Measurements from ENCODE around the gene CENPM.

Gene CENPM, protein sequence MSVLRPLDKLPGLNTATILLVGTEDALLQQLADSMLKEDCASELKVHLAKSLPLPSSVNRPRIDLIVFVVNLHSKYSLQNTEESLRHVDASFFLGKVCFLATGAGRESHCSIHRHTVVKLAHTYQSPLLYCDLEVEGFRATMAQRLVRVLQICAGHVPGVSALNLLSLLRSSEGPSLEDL

GRCh38 chr22:41946629-41947423, at the start of gene CENPM:
Gene CENPM (minus strand): TSS chr22:41947152. CDS start chr22:41947076, 76 bp downstream.
- DNase-seq, result peak; percentile 91 to 97

GRCh38 chr22:41995211-41995610, 48.3 kb upstream of the CENPM start:
- DNase-seq, result no peak

DNA sequence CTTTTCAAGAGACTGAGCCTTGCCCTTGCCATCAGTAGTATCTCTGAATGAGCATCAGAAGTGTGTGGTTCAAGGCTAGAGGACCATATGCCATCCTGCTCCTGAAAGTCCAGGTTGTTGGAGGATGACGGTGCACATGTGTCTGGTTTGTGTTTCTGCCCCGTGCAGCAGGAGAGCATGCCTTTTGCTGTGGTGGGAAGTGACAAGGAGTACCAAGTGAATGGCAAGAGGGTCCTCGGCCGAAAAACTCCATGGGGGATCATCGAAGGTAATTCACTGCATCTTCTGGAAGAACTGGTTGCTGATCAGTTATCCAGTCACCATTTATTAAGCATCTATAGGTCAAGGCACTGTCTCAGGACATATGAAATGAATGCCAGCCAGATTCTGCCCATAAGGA, 45.5 kb upstream of the CENPM start:
- DNase-seq, result no peak

DNA sequence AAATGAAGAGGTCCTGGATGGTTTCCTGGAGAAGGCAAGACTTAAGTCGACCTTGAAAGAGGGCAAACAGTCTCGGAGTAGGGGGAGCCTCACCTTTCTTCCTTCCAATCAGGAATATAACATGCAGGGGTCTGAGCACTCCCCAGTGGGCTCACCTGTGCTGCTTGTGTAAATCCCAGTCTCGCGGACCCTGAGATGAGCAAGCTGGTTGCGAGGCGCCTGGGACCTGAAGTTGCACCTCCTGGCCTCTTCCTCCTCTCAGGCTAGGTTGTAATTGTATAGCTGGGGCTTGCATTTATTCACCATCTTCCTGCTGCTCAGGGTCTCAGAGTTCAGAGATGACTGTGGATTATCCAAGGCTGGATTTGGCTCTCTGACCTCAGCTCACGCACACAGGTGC, 44.2 kb upstream of the CENPM start:
- no peak for DNase-seq

DNA sequence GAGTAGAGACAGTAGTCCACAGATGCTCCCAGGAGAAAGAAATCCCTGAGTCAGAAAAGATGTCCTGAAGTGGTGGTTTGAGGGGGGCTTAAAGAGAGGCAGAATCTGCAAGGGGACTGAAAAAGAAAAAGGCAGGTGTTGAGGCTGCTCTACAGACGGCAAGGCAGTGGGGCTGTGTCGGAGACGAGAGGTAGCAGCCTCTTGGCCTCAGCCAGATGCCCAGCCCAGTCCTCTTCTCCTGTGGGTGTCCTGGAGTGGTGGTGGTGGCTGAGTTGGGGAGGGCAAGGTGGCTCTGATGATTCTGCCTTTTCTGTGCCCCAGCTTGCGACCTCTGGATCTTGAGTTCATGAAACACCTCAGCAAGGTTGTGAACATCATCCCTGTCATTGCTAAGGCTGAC, 42.3 kb upstream of the CENPM start:
- no peak for DNase-seq

GRCh38 chr22:41987276-41987675, 40.3 kb upstream of the CENPM start:
- DNase-seq, result no peak

DNA sequence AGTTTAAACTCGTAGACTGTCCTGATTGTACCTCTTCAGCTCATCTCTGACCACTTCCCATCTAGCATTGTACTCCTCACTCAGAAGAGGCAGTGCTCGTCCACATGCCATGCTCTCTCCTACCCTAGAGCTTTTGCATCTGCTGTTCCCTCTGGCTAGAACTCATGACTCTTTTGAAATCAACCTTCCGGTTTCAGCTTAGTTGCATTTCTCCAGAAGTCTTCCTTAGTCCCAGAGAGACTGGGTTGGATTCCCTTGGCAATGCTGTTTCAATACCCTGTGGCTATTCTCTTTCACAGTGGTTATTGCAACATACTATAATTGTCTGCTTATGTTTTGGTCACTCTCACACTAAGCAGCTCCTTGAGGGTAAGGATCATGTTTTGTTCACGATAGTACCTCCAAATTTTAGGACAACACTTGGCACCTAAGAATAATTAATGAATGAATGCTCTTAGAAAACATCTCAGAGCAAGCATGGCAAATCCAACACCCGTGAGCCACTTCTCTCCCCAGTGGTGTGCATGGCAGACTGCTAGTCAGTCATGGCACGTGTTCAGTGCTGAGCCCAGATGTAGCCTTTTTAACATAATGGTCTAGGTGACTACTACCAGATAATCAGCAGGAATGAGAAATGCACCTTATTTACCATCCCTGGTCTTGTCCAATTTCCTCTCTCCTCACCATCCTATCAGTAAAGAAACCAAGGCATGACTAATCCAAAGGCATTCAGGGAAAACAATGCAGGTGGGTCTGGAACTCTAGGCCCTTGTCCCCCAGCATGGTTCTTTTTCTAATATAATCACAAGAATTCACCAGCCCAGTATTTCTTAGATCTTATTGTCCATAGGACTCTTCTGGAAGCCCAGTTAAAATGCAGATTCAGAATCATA, 36.8 kb upstream of the CENPM start:
- DNase-seq, result no peak

DNA sequence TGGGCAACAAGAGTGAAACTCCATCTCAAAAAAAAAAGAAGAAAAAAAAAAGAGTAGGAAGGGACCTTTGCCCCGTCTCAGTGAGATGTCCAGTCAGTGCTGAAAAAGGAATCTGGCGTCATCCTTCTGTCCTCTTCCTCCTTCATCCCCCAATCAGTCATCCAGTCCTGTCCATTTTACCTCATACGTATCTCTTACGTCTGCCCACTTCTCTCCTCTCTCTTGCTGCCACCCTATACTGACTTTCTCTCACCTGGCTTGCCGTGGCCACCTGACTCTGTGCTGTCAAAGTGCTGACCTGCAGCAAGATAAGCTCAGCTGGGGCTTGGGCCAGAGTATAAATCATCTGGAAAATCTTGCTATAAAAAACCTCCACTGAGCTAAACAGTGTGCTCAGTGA, 35.9 kb upstream of the CENPM start:
- DNase-seq, result no peak

- DNase-seq, result peak; percentile 36 to 70
Observed at GRCh38 chr22:41979423-41980250, 32.7 kb upstream of the CENPM start.

DNA sequence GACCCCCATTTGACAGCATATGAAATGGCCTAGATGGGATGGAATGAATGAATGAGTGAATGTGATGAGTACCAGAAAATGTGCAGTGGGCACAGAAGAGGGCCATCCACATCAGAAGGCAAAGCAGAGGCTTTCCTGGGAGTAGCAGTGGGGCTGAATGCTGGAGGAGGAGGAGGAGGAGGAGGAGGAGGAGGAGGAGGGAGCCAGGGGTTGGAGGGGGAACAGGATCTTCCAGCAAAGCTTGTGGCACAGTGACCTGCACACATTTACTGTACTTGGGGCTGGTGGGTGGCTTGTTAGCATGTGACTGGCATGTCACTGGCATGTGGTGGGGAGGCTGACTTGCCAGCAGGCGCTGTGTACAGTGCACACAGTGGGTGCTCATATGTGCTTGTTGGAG, 31.8 kb upstream of the CENPM start:
- DNase-seq, result no peak

DNA sequence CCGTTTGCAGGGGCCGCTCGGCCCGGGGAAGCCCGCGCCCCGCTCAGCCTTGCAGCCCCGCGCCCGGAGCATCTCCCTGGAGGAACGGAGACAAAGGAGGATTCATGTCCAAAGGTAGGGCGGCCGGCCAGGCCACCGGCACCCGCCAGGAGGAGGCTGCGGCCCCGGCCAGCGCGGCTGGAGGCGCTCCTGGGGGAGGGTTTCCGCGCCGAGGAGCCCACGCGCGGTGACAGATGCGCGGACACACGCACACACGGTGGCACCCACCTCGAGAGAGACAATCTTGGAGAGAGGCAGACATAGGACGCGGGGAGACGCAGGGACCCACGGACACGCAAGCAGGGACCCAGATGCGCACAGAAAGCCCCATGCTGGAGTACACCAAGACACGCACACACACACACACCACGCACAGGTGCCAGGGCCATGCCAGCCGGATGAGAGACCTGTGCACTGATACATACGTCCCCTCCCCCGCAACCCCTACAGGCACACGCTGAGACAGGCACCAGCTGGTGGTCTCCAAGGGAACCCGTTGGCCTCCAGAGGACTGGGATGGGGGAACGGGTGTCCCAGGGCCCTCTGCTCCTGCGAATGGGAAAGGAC, 30.1 kb upstream of the CENPM start:
- DNase-seq, result peak in 1 of 2 experiments; percentile 20

DNA sequence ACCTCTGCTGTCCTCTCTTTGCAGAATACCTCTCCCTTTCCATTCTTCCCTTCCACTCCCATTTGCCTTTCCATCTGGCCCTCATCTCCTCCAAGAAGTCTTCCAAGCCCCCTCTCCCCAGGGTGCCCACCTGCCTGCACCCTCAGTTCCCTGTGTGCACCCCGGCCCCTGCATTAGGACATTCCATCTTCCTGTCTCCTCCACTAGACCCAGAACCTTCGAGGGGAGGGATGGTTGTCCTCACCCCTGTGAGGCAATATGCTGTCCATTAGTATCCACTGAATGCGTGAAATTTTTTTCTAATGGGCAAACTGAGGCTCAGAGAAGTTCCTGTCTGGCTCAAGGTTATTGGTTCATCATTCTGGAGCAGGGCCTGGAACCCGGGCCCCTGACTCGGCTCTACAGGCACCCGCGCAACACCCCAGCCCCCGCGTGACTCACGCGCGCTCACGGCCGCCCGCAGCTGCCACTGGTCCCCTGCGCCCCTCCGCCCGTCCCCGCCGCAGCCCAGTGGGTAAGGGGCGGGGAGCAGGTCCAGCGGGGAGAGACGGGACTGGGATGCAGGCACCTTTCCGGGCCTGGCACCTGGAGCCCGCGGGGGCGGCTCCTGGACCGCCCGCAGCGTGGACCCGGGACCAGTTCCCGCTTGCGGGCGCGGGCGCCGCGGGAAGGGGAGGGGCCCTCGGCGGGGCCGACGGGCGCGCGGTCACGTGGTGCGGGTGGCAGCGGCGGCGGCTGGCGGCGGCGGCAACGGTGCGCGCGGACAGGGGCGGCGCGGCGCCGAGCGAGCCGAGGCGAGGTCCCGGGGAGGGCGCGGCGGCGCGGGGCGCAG, 29.3 kb upstream of the CENPM start:
- peak in 1 of 2 experiments; percentile 44 for DNase-seq

DNA sequence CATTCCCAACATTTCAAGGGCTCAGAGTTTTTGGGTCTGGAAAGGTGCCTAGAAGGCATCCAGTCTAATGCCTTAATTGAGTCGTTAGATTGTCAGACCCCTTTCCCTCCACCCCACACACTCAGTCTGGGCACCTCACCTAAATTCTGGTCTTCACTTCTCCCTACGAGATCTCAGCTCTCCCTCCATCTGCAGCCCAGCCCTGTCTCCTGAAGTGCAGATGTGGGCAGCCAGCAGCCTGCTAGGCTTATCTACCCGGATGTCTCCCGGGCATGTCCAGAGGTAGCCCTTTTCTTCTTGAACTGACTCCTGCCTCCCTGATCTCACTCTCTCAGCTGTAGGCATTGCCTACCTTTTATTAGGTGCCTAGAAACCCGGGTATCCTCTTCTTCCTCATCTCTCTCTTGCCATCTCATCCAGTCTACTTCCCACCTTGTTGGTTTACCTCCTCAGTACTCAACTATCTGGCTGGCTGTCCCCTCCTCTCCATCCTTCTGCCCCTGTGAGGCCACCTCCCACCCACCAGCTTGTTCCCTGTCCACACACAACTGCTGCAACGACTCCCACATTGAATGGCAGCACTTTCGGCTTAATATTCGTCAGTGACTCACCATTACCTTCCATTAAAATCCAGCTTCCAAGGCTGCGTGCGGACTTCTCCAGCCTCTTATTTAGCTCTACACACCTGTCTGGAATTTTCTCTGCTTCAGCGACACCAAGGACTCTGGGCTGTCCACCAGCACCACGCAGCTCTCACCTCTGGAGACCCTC, 28.5 kb upstream of the CENPM start:
- no peak for DNase-seq

- no peak for DNase-seq
Observed at GRCh38 chr22:41974691-41975290, 27.8 kb upstream of the CENPM start.

DNA sequence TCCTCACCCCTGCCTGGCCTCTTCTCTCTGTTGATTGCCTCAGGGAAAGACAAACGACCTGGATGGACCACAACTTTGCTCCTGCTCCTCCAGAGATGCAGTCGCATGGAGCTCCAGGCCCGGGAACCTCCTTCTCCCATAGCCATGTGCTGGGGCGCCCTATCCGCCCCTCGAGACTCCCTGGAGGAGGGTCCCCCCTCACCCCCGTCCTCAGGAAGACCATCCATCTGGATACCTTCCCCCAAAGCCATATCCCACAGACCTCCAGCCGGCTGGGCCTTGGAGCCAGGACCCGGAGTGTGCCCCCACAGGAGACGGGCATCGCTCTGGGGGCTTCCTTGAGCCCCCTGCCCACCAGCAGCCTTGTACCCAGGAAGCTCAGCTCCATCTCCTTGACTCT, 24.5 kb upstream of the CENPM start:
- DNase-seq, result no peak

DNA sequence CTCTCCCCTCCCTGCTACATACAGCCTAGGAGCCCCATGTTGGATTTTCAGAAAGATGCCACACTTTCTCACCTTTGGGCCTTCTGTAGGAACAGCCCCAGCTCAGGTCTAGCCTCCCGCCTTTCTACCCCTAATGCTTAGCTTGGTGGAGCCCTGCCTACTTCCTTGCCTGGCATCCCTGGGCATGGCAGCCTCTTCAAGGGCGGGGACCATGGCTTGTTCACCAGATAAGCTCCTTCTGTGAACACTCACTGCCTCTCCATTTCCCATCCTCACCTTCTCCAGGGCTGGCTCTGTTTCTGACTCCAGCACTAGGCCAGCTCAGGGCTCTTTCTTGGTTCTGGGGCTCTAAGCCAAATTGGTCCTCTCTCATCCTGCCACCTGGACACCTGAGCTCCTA, 23.6 kb upstream of the CENPM start:
- no peak for DNase-seq

DNA sequence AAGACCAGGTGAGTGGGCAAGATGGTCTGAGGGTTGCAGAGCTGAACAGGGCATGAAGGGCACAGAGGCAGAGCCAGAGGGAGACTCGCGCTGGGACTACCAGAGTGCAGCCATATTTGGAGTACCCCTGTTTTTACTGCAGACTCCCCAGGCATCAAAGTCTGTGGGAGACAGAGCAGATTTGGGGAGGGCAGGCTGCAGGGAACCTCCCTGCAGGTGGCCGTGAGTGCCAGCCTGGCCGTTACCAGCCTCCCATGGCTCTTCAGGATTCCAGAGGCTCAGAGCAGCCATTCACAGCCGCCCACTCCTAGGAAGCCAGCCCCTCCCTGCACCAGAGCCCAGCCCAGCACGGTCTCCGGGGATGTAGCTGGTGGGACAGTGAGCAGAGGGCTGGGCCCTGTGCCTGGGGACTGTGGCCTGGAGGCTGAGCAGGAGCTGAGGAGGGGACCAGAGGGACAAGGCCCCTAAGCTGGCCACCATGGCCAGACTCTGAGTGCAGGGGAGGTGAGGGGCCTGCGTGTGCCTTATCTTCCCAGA, 22.2 kb upstream of the CENPM start, which contains the start of gene SEPTIN3:
SEPTIN3 (plus strand) TSS at position 334 of the 537 bp plus-strand sequence. CDS start 2,050 bp downstream, outside the sequence.
- DNase-seq, result no peak

DNA sequence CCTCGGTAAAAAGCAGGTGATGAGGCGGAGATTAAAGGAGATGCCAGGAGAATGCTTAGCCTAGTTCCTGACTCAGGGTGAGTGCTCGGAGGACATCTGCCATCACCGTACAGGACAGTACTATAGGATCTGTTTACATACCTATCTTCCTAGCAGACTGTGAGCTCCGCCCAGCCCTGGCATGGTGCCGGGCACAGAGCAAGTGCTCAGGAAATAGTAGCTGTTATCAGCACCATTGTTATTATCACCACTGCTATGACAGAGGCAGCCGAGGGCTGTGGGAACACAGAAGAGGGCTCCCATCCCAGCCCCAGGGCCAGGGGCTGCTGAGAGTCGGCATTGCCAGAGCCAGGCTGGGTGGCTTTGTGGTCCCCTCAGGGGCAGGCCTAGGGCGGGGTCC, 21.6 kb upstream of the CENPM start:
- DNase-seq, result no peak

- DNase-seq, result peak in 1 of 2 experiments; percentile 61
Observed at GRCh38 chr22:41966607-41967240, 19.8 kb upstream of the CENPM start.

All from NCI-H446 (cell line).